K562 (cell line): ENCODE results near the gene TACR2. TPM values are rescaled to one million over a fixed set of nuclear protein-coding genes. Genes with fewer than 3 reads are reported as not detected.
A peak's percentile ranks its signal among the peaks of the same experiment; 100 is the strongest.

ENCODE experiments used
- ATAC-seq: fragments of 200-7000 bp; cut with Tn5 transposase; 3 replicates; pipeline ENCODE4 v1.9.1; 2020; ENCODE audit warnings: moderate library complexity
- BruUV-seq: library from RNA; stranded (reverse); fragments of 400-500 nt; replicated peaks from 2 replicates; lab custom pipeline; 2021; lab: Mats Ljungman, UMichigan
- CTCF ChIA-PET: fragments of 300-600 bp; formaldehyde crosslinking; extraction: SDS; loops from one replicate; lab custom pipeline; 2021; ENCODE audit warnings: low intra/inter-chr PET ratio; lab: Yijun Ruan, JAX
- POLR2A ChIA-PET: fragments of 300-600, 350-650 bp; sonication (Branson Sonifier 250); formaldehyde crosslinking; extraction: SDS; loops from one replicate; lab custom pipeline; 2021; ENCODE audit warnings: antibody characterized with exemption, inconsistent platforms; lab: Yijun Ruan, JAX
- DNase-seq, 4 experiments: peaks; one replicate each; pipeline versions ENCODE4 v3.0.0 to v3.0.0-alpha.2; 2011 to 2018; ENCODE audit warnings: low spot score in 3 of 4, mixed read lengths in 3 of 4; ENCODE audit errors: extremely low read depth in 1 of 4
- FAIRE-seq: peaks from 2 replicates; lab custom pipeline; 2011; peaks lifted over from hg19 to GRCh38; lab: Jason Lieb, UNC
- H2AFZ ChIP-seq: 2 replicates; pipeline ENCODE4 v1.6.0; 2011; ENCODE audit warnings: low read depth, low read length, control low read depth, inconsistent platforms
- H3K27ac ChIP-seq: fragments of 200-600 bp; 3 replicates; pipeline ENCODE4 v1.8.0; 2011; ENCODE audit warnings: low read depth, mild to moderate bottlenecking, control low read depth, inconsistent platforms, low read length, moderate library complexity, mixed read lengths; ENCODE audit errors: extremely low read depth
- H3K27me3 ChIP-seq, 2 experiments: fragments of 300-600 bp in 1 of 2; 2 replicates in 1 of 2; 3 replicates in 1 of 2; pipeline versions ENCODE4 v1.6.0 to v1.8.0; 2011; ENCODE audit warnings: inconsistent platforms in 2 of 2, low read length in 2 of 2, mild to moderate bottlenecking in 1 of 2, mixed read lengths in 1 of 2, moderate library complexity in 1 of 2; ENCODE audit not compliant: control insufficient read depth in 2 of 2, insufficient read depth in 2 of 2
- H3K36me3 ChIP-seq: fragments of 300-600 bp; 3 replicates; pipeline ENCODE4 v1.8.0; 2011; ENCODE audit warnings: mild to moderate bottlenecking, low read length, inconsistent platforms; ENCODE audit not compliant: control insufficient read depth, insufficient read depth
- H3K4me1 ChIP-seq, 2 experiments: fragments of 200-600 bp in 1 of 2; replicated peaks in 1 of 2; 2 replicates in 1 of 2; 3 replicates in 1 of 2; pipeline versions ENCODE4 v1.5.1 to v1.8.0; 2011; ENCODE audit warnings: inconsistent platforms in 2 of 2, low read length in 2 of 2, mild to moderate bottlenecking in 1 of 2, mixed read lengths in 1 of 2, moderate library complexity in 1 of 2; ENCODE audit not compliant: control insufficient read depth in 2 of 2, insufficient read depth in 2 of 2
- H3K4me2 ChIP-seq: 2 replicates; pipeline ENCODE4 v1.6.1; 2011; ENCODE audit warnings: low read length, control low read depth, inconsistent platforms, mixed read lengths; ENCODE audit not compliant: insufficient read depth
- H3K4me3 ChIP-seq: fragments of 200-600 bp; sonication (generic), shearing (Covaris generic); 2 replicates; pipeline ENCODE4 v1.5.1; 2016; ENCODE audit warnings: control low read depth, inconsistent platforms
- H3K79me2 ChIP-seq: fragments of 200-600 bp; 3 replicates; pipeline ENCODE4 v1.8.0; 2011; ENCODE audit warnings: low read length, inconsistent platforms; ENCODE audit not compliant: control insufficient read depth, insufficient read depth
- H3K9ac ChIP-seq, 2 experiments: 2 replicates each; pipeline versions ENCODE4 v1.6.0 to v1.6.1; 2011; ENCODE audit warnings: low read depth in 2 of 2, low read length in 2 of 2, control low read depth in 1 of 2, inconsistent platforms in 1 of 2, mild to moderate bottlenecking in 1 of 2, mixed read lengths in 1 of 2; ENCODE audit not compliant: insufficient read depth in 1 of 2
- H3K9me1 ChIP-seq: one replicate; pipeline ENCODE4 v1.6.0; 2011; ENCODE audit warnings: inconsistent platforms, mild to moderate bottlenecking, low read length, moderate library complexity; ENCODE audit not compliant: control insufficient read depth, insufficient read depth
- H3K9me3 ChIP-seq: replicated peaks from 2 replicates; pipeline ENCODE4 v1.5.1; 2011; ENCODE audit warnings: low read depth, low read length, inconsistent platforms; ENCODE audit not compliant: control insufficient read depth, insufficient read depth
- H4K20me1 ChIP-seq: replicated peaks from 2 replicates; pipeline ENCODE4 v1.6.1; 2011; ENCODE audit warnings: low read length, inconsistent platforms, mixed read lengths; ENCODE audit not compliant: control insufficient read depth, insufficient read depth
- POLR2G ChIP-seq: fragments of 200-400 bp; formaldehyde crosslinking; IDR thresholded peaks from 2 replicates; pipeline ENCODE4 v1.6.1; 2017; ENCODE audit warnings: low read depth, mild to moderate bottlenecking, antibody characterized with exemption, low read length, moderate library complexity
- RBM22 ChIP-seq: fragments of 200-400 bp; formaldehyde crosslinking; IDR thresholded peaks from 2 replicates; pipeline ENCODE4 v1.6.1; 2018; ENCODE audit warnings: low read length, low read depth; ENCODE audit not compliant: poor library complexity, severe bottlenecking
- SRSF7 ChIP-seq: fragments of 200-400 bp; formaldehyde crosslinking; optimal IDR thresholded peaks from 2 replicates; pipeline ENCODE3; 2017; ENCODE audit warnings: mild to moderate bottlenecking, low read depth, low read length
- ZBTB33 ChIP-seq: sonication (generic); formaldehyde crosslinking; IDR thresholded peaks from 2 replicates; pipeline ENCODE4 v1.8.1; 2023; ENCODE audit warnings: mild to moderate bottlenecking, missing genetic modification reagents
- WGBS: fragments of 100-300 bp; shearing (Covaris generic); methylation state at CpG from one replicate; pipeline ENCODE4 v1.1.6; 2016; ENCODE audit warnings: low coverage, mixed read lengths; ENCODE audit not compliant: insufficient coverage; ENCODE audit errors: missing lambda C conversion rate; 5-methylcytosine and 5-hydroxymethylcytosine counted together
- in situ Hi-C: fragments of 300-500 bp; cut with MboI; formaldehyde crosslinking; loops from 4 replicates; pipeline ENCODE4 v1.15.0; 2018; ENCODE audit warnings: inconsistent platforms, mixed read lengths
- intact Hi-C: fragments of 100-400 bp; cut with micrococcal nuclease; formaldehyde crosslinking; loops from 2 replicates; pipeline ENCODE4 v1.14.2; 2022
- polyA plus RNA-seq, 8 experiments: library from polyadenylated mRNA; depleted of rRNA in 4 of 8; stranded (reverse) in 5 of 8; unstranded in 3 of 8; fragments of >200 nt; fragmentation: Nextera tagmentation in 2 of 8; fragmentation: Illumina TruSeq in 1 of 8; extraction: Ambion mirVana in 2 of 8; extraction: Trizol in 1 of 8; gene quantifications; 2 replicates each; pipeline versions ENCODE4 v1.2.1 to v1.2.3, GENCODE V29; 2011 to 2014; ENCODE audit warnings: inconsistent platforms in 1 of 8, missing spikeins in 1 of 8
- total RNA-seq, 7 experiments: library from RNA; depleted of rRNA in 6 of 7; stranded (reverse); fragments of >200 nt in 6 of 7; fragmentation: Illumina TruSeq in 2 of 7; extraction: Trizol in 2 of 7; gene quantifications; 2 replicates each; pipeline versions ENCODE4 v1.2.1 to v1.2.3, GENCODE V29; 2011 to 2021; ENCODE audit warnings: low replicate concordance in 1 of 7
- TF ChIP-seq, protein P1 (sequence below): conservative IDR thresholded peaks from 2 replicates; pipeline ENCODE4 v1.6.1; 2011; ENCODE audit warnings: low read depth, mild to moderate bottlenecking, low read length; ENCODE audit not compliant: control insufficient read depth

TACR2 gene
- total and polyA plus RNA-seq, 9 of the 15 experiments (the other 6 are each of a cell fraction or from before 2014, with no cell fraction given): not detected

DNA sequence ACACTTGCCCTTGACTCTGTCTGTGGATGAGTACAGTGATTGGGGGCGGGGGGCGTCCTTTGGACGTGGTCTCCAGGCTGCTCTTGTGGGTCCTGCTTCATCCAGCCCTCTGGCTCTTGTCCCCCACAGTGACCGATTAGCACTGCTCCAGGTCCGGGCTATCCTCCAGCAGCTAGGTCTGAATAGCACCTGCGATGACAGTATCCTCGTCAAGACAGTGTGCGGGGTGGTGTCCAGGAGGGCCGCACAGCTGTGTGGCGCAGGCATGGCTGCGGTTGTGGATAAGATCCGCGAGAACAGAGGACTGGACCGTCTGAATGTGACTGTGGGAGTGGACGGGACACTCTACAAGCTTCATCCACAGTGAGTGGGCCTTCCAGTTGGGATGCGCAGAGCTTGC is 18.3 kb downstream of the TACR2 start:
- WGBS: 95% methylated on average over 16 of the region's 16 CpGs
- TF ChIP-seq RBM22 (peak; percentile 72), POLR2G (peak; percentile 57), ZBTB33 (CRISPR knock-in tag) (peak; percentile 77; the same call in 1 of the 2 replicates), SRSF7 (no peak)
- TF ChIP-seq, protein P1, sequence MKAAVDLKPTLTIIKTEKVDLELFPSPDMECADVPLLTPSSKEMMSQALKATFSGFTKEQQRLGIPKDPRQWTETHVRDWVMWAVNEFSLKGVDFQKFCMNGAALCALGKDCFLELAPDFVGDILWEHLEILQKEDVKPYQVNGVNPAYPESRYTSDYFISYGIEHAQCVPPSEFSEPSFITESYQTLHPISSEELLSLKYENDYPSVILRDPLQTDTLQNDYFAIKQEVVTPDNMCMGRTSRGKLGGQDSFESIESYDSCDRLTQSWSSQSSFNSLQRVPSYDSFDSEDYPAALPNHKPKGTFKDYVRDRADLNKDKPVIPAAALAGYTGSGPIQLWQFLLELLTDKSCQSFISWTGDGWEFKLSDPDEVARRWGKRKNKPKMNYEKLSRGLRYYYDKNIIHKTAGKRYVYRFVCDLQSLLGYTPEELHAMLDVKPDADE: no peak

More for the DNA sequence above, 18.3 kb downstream of the TACR2 start:
- Histone ChIP-seq H3K27me3 (no peaks in the 10 kb centered on the region), H3K4me1 (peaks cover 0 to 3% of the 10 kb centered on the region in 2 experiments; a peak in 3 of 5 replicates), H3K27ac (no peak overlapping the region), H3K4me3 (no peak overlapping the region), H3K79me2 (no peaks in the 10 kb centered on the region), H3K4me2 (no peak overlapping the region), H2AFZ (no peak overlapping the region), H3K9ac (peak overlapping the region in 1 of 2 experiments; percentile 63; a peak in 2 of 4 replicates), H3K9me1 (no peaks in the 10 kb centered on the region), H3K9me3 (no peaks in the 10 kb centered on the region), H3K36me3 (peaks cover 96% of the 10 kb centered on the region), H4K20me1 (no peaks in the 10 kb centered on the region)
- ChIA-PET CTCF (no interaction called here), POLR2A (interaction anchor here (0.5 to 1.2 kb wide), 5 partner anchors 9 to 648 kb away, joined by 3 read pairs; no protein-coding TSS in a partner anchor)
- no TSS peak for BruUV-seq
- peak; percentile 8; the same call in 2 of the 3 replicates for ATAC-seq
- intact Hi-C loops (no loop called here), in situ Hi-C loops (no loop called here)
- FAIRE-seq: no peak
- DNase-seq: no peak
